Stimulated activated naive B cell treated with anti-CD40 and anti-IgM and Interleukin-4, amounts not matched to agents 10 μg/mL and 1 μg/mL and 100 μg/mL, for 72 hours (primary cell): Measurements from ENCODE around the gene ATG5.

Experiments
- ATAC-seq, 2 donors: fragments of 150-1000 bp; cut with Tn5 transposase; replicated peaks; 2 replicates each; pipeline ENCODE4 v1.10.0; 2021; ENCODE audit warnings: moderate library complexity in 1 of 2
- DNase-seq: peaks from one replicate; pipeline ENCODE4 v3.0.0; 2021
- H3K27ac Mint-ChIP-seq: one replicate; pipeline ENCODE4 v1.8.0; 2022; ENCODE audit warnings: mild to moderate bottlenecking, mixed read lengths
- H3K27me3 Mint-ChIP-seq, 2 donors: one replicate each; pipeline ENCODE4 v1.8.0; 2022; ENCODE audit warnings: mixed read lengths in 2 of 2
- H3K36me3 Mint-ChIP-seq, 2 donors: one replicate each; pipeline ENCODE4 v1.8.0; 2022; ENCODE audit warnings: mixed read lengths in 2 of 2, mild to moderate bottlenecking in 1 of 2
- H3K4me1 Mint-ChIP-seq, 2 donors: one replicate each; pipeline ENCODE4 v1.8.0; 2022; ENCODE audit warnings: mixed read lengths in 2 of 2, mild to moderate bottlenecking in 1 of 2
- H3K4me3 Mint-ChIP-seq, 2 donors: one replicate each; pipeline ENCODE4 v1.8.0; 2022; ENCODE audit warnings: mild to moderate bottlenecking in 2 of 2, mixed read lengths in 2 of 2, moderate library complexity in 1 of 2
- H3K9me3 Mint-ChIP-seq, 2 donors: one replicate each; pipeline ENCODE4 v1.8.0; 2022; ENCODE audit warnings: mixed read lengths in 2 of 2, mild to moderate bottlenecking in 1 of 2

ATG5 gene

DNA sequence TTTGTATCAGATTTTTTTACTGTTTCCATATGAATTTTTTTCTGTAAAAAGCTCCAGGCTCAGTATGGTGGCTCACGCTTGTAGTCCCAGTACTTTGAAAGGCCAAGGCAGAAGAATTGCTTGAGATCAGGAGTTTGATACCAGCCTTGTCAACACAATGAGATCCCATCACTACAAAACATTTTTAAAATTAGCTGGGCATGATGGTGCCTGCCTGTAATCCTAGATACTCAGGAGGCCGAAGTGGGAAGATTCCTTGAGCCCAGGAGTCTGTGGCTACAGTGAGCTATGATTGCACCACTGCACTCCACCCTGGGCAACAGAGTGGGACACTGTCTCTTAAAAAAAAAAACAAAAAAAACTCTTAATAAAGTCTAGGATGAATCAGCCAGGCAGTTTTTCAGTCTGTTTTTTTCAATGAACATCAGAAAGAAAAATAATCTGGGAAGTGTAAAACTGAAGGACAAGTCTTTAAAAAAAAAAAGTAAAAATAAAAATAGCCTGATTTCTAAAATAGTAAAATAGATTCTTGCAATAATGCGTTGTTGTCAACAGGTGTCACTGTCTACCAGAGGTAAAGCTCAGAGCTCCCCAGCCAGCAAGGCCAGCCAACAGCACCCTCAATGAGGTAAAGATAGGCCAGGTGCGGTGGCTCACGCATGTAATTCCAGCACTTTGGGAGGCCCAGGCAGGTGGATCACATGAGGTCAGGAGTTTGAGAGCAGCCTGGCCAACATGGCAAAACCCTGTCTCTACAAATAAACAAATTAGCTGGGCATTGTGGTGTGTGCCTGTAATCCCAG, 9.3 kb upstream of the ATG5 start:
- peak; percentile 84 to 85 for ATAC-seq
- peak; percentile 13 for DNase-seq
- H3K9me3 Mint-ChIP-seq = no peaks in the 10 kb centered on the region
- no peaks in the 10 kb centered on the region for H3K36me3 Mint-ChIP-seq
- no peak overlapping the region for H3K27ac Mint-ChIP-seq
- H3K4me1 Mint-ChIP-seq = peaks cover 7 to 8% of the 10 kb centered on the region in 2 donors
- no peak overlapping the region for H3K4me3 Mint-ChIP-seq
- H3K27me3 Mint-ChIP-seq = peaks cover 12 to 33% of the 10 kb centered on the region in 2 donors

DNA sequence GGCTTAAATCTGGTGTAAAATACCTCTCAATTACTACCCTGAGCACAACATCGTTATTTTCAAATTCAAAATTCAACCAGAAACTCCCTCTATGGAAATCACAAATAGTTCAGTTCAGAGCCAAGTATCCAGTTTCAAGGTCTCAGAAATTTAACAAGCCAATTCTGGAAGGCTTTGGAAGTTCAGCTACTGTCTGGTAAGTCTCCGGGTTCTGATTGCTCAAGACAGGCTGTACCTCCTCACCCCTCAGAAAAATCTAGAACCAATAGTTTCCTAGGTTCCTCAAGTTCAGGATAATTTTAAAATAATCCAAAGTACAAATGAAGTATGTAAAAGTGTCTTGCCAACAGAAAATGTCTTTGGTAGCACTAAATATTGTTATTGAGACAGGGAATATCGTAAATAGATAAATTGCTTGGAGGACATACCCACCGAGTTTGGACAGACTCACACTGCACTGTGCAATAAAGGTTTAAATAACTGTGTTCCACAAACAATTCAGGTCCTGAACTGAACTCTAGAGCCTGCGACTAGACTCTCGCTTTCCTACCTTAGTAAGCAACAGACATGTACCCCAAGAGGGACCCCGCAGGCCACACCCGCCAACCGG, 729 bp downstream of the ATG5 start:
- Mint-ChIP-seq H3K36me3 (peaks cover 3 to 9% of the 10 kb centered on the region in 2 donors), H3K27ac (peak overlapping the region; percentile 99), H3K4me1 (peaks cover 26 to 44% of the 10 kb centered on the region in 2 donors), H3K4me3 (peak overlapping the region; percentile 93 to 99), H3K9me3 (no peaks in the 10 kb centered on the region), H3K27me3 (peaks cover 9 to 11% of the 10 kb centered on the region in 2 donors)
- no peak for DNase-seq
- no peak for ATAC-seq

DNA sequence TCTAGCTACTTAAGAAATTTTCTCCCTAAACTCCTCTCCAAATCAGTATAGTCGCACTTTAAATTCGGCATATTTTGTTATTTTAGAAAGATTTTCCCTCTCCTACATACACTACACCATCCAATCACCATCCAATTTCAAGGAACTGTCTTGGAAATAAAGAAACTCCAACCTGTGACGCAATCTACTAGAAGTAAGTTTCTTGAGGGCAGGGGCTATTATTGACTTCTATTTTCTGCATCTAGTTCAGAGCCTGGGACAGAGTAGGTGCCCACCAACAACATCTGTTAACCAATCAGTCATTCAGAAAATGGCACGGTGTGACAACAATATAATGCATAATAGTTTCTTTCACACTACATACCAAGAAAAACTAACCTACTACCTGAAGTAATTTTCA, 3.6 kb downstream of the ATG5 start:
- Mint-ChIP-seq H3K27ac (no peak overlapping the region), H3K4me1 (peaks cover 34 to 57% of the 10 kb centered on the region in 2 donors), H3K27me3 (no peaks in the 10 kb centered on the region), H3K36me3 (peaks cover 5 to 9% of the 10 kb centered on the region in 2 donors), H3K4me3 (no peak overlapping the region), H3K9me3 (no peaks in the 10 kb centered on the region)
- DNase-seq (no peak), ATAC-seq (no peak)

DNA sequence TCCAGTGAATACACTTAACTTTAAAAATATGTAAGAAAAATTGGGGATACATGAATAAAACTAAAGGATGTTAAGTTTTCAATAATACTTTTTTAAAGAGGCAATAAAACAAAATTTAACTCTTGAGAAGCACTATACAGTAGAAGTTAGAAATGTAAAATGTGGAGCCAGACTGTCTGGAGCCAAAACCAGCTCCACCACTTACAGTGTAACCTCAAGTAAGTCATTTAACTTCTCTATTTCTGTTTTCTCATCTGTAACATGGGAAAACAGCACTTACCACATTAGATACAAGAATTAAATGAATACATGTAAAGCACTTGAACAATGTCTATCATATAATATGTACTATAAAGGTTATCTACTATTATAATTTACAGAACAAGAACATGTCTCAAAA, 6.7 kb downstream of the ATG5 start:
- no peak overlapping the region for H3K27ac Mint-ChIP-seq
- H3K36me3 Mint-ChIP-seq = peaks cover 6 to 15% of the 10 kb centered on the region in 2 donors
- no peak for ATAC-seq
- DNase-seq = no peak
- H3K4me1 Mint-ChIP-seq = peaks cover 33 to 58% of the 10 kb centered on the region in 2 donors
- no peaks in the 10 kb centered on the region for H3K27me3 Mint-ChIP-seq
- no peaks in the 10 kb centered on the region for H3K9me3 Mint-ChIP-seq
- no peak overlapping the region for H3K4me3 Mint-ChIP-seq

DNA sequence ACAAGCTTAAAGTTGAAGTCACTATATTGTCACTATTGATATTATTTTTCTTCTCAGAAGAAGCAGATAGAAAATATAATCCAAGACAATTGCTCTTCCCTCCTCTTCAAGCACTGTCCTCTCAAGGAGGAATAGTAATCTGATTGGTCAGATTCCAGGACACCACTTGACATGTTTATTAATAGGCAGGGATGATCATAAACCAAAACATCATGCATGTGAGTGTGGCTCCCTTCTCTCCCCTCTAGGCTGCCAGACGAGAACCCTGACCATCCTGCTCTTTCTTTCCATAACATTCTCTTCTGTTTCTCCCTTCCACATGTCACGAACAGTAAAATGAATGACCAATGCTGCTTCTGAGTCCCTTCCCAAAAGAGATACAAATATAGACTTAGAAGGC, 7.5 kb downstream of the ATG5 start:
- H3K27me3 Mint-ChIP-seq = no peaks in the 10 kb centered on the region
- no peak overlapping the region for H3K27ac Mint-ChIP-seq
- no peak for ATAC-seq
- H3K4me1 Mint-ChIP-seq = peaks cover 30 to 54% of the 10 kb centered on the region in 2 donors
- peaks cover 6 to 19% of the 10 kb centered on the region in 2 donors for H3K36me3 Mint-ChIP-seq
- H3K9me3 Mint-ChIP-seq = no peaks in the 10 kb centered on the region
- H3K4me3 Mint-ChIP-seq = no peak overlapping the region
- no peak for DNase-seq

DNA sequence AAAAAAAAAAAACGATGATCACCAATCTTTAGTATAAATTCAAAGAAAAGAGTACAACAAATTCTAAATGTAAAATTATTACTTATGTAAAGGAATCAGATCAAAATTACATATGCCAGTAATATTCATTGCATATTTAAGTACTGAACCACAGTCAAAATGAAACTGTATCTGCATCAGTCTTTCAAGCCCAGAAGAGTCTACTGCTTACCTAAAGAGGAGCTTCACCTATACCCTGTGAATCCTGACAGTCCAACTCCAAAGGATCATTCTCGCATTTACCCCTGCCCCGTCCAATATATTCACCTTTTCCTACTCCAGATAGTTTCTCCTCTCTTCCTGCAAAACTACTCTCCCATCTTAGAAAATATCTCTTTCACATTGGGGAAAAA, 9.2 kb downstream of the ATG5 start:
- H3K27ac Mint-ChIP-seq = peak overlapping the region; percentile 0
- DNase-seq (no peak), ATAC-seq (peak in 1 of 2 donors; percentile 33)
- no peaks in the 10 kb centered on the region for H3K27me3 Mint-ChIP-seq
- no peak overlapping the region for H3K4me3 Mint-ChIP-seq
- H3K4me1 Mint-ChIP-seq = peaks cover 32 to 53% of the 10 kb centered on the region in 2 donors
- H3K9me3 Mint-ChIP-seq = no peaks in the 10 kb centered on the region
- peaks cover 20 to 26% of the 10 kb centered on the region in 2 donors for H3K36me3 Mint-ChIP-seq

DNA sequence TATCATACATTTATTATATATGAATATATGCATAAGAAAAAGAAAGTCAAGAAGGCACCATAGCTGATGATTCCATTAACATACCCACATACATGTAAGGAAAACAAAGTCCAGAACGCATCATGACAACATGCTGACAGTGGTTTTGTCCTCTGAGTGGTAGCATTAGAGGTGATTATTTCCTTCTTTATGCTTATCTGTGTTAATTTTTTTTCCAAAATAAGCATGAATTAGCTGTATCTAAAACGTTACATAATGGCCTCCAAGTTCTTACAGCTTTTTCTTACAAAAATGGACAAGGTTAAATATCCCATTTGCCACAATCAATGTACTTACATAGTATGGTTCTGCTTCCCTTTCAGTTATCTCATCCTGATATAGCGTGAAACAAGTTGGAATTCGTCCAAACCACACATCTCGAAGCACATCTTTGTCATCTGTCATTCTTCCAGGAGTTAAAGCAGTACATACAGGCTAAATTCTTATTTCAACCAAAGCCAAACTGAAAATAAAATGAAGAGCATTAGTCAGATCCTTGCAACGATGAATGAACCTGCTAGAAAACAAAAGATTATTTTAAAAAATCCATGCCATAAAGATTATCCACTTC, 9.7 kb downstream of the ATG5 start:
- Mint-ChIP-seq H3K4me1 (peaks cover 35 to 50% of the 10 kb centered on the region in 2 donors), H3K27ac (no peak overlapping the region), H3K9me3 (no peaks in the 10 kb centered on the region), H3K27me3 (no peaks in the 10 kb centered on the region), H3K4me3 (no peak overlapping the region), H3K36me3 (peaks cover 24 to 31% of the 10 kb centered on the region in 2 donors)
- DNase-seq = no peak
- no peak for ATAC-seq

DNA sequence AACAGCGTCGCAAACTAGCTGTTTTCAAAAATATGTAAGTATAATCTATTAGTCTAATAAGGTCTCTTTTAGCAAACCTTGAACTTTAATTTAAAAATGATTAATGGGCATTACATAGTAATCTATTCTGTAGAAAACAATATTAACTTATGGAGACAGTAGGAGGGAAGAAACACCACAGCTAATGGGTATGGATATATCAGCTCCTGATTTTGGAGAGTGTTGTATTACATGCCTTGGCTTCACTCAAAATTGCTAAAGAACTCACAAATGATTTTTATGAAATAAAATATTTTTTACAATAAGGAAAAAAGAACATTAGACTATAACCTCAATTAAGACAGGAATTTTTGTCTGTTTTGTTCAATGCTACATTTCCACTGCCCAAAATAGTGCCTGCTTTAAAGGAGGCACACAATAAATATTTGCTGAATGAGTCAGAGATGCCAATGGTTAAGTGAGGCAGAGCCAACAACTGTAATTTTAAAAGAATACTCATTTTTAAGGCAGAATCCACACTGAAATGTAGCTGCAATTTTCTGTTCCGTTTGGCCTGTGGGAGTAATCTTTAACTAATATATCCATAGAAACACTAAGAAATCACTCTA, 15.7 kb downstream of the ATG5 start:
- DNase-seq (no peak), ATAC-seq (no peak)
- H3K4me3 Mint-ChIP-seq = no peak overlapping the region
- peaks cover 36 to 43% of the 10 kb centered on the region in 2 donors for H3K36me3 Mint-ChIP-seq
- no peaks in the 10 kb centered on the region for H3K27me3 Mint-ChIP-seq
- no peak overlapping the region for H3K27ac Mint-ChIP-seq
- peaks cover 18 to 32% of the 10 kb centered on the region in 2 donors for H3K4me1 Mint-ChIP-seq
- H3K9me3 Mint-ChIP-seq = no peaks in the 10 kb centered on the region

DNA sequence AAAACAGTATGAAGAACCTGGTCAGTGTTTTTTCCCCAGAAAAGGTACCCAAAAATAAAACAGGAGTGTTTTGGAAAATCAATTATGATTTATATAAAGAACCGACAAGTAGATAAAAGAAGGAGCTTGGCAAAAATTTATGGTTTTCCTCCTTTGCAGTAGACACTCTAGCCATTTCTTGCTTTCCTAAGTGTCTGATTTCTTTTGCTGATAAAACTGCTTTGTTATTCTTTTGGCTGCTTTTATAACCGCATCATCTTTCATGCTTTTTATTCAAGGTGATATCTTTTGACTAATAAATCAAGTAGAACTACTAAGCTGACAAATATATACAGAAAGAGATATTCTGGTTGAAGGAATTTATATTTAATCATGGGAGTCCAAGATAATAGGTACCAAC, 16.6 kb downstream of the ATG5 start:
- DNase-seq (no peak), ATAC-seq (no peak)
- H3K4me1 Mint-ChIP-seq = peaks cover 20 to 32% of the 10 kb centered on the region in 2 donors
- H3K27me3 Mint-ChIP-seq = no peaks in the 10 kb centered on the region
- peaks cover 39 to 45% of the 10 kb centered on the region in 2 donors for H3K36me3 Mint-ChIP-seq
- H3K9me3 Mint-ChIP-seq = no peaks in the 10 kb centered on the region
- no peak overlapping the region for H3K4me3 Mint-ChIP-seq
- no peak overlapping the region for H3K27ac Mint-ChIP-seq

DNA sequence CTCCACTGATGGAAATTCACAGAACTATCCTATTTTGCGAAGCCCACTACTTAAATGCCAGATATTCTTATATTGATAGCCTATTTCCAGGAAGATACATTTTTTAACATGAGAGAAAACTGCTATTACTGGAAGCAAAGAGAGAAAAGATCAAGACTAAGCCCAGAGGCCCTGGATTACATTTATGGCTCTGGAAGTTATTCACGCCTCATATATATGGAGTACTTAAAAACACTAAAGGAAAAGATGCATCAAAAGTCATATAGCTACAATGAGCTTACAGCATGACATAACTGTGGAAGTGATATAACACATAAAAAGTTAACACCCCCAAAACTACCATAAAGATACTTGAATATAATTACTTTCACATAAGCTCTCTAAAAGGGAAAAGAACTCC, 19.8 kb downstream of the ATG5 start:
- Mint-ChIP-seq H3K9me3 (no peaks in the 10 kb centered on the region), H3K27me3 (no peaks in the 10 kb centered on the region), H3K4me1 (peaks cover 4 to 14% of the 10 kb centered on the region in 2 donors), H3K27ac (no peak overlapping the region), H3K4me3 (no peak overlapping the region), H3K36me3 (peaks cover 19 to 21% of the 10 kb centered on the region in 2 donors)
- ATAC-seq (no peak), DNase-seq (no peak)

DNA sequence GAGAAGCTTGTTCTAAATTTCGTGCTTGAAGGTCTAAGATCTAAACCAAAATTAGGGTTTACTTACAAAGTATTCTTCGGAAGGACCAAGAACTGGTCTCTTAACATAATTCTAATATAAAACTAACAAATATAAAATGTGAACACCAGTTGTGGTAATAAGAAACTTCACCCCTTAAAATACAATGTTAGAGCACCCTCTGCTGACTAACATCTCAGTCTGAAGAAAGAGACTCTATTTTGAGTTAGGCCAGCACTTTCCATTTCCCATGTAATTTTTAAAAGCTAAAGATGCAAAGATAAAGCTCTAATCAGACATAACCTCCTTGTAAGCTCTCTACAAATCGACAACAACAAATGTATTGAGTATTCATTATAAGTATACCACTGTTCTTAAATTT, 24.6 kb downstream of the ATG5 start:
- no peaks in the 10 kb centered on the region for H3K9me3 Mint-ChIP-seq
- no peak for DNase-seq
- no peak overlapping the region for H3K4me3 Mint-ChIP-seq
- peaks cover 8 to 14% of the 10 kb centered on the region in 2 donors for H3K36me3 Mint-ChIP-seq
- no peak overlapping the region for H3K27ac Mint-ChIP-seq
- ATAC-seq = no peak
- H3K27me3 Mint-ChIP-seq = no peaks in the 10 kb centered on the region
- peaks cover 0 to 2% of the 10 kb centered on the region in 2 donors for H3K4me1 Mint-ChIP-seq

DNA sequence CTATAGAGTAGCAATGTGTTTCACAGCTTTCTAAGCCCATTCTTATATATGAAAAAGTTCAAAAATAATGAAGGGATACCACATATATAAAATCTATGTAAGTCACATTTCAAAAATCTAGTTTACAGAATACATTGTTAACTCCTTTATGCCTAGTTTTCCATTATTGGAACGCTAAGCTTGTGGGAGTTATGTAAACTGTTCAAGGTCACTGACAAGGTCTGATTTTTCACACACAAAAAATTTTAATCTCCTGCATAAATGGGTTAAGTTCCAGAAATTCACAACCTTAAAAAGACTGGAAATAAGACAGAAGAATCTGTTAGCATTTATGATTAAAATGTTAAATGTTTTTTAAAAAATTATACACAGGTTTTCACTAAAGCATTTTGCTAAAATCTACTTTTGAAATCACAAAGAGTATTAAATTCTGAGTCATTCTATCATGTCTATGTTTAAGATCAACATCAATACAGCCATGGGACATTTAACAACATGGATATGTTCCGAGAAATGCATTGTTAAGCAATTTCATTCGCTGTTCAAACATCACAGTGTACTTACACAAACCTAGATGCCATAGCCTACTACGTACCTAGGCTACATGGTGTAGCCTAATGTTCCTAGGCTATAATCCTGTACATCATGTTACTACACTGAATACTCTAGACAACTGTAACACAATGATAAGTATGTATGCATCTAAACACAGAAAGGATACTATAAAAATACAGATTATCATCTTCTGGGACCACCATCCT, 25.4 kb downstream of the ATG5 start:
- Mint-ChIP-seq H3K27me3 (no peaks in the 10 kb centered on the region), H3K4me3 (no peak overlapping the region), H3K27ac (no peak overlapping the region), H3K9me3 (no peaks in the 10 kb centered on the region), H3K4me1 (peaks cover 0 to 2% of the 10 kb centered on the region in 2 donors), H3K36me3 (peaks cover 3 to 9% of the 10 kb centered on the region in 2 donors)
- DNase-seq (no peak), ATAC-seq (no peak)

DNA sequence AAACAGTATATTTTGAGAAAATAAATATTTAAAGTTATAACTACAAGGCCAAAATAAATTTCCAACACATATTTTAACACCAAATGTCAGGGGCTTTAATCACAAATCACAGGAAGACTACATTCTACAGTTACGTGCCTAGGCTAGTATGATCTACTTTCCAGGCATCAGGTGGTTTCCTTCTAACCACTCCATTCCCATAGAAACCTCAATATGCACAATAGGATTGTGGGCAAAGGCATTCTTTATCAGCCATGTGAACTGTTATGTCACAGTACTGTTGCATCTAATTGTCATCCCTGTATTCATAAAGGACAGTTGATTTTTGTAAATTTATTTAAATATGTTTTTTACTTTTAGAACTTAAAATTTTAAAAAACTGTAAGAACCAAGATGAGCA, 32.4 kb downstream of the ATG5 start:
- Mint-ChIP-seq H3K4me3 (no peak overlapping the region), H3K4me1 (no peaks in the 10 kb centered on the region), H3K36me3 (peaks cover 14 to 28% of the 10 kb centered on the region in 2 donors), H3K27ac (no peak overlapping the region), H3K27me3 (no peaks in the 10 kb centered on the region), H3K9me3 (peaks cover 0 to 3% of the 10 kb centered on the region in 2 donors)
- no peak for DNase-seq
- no peak for ATAC-seq

DNA sequence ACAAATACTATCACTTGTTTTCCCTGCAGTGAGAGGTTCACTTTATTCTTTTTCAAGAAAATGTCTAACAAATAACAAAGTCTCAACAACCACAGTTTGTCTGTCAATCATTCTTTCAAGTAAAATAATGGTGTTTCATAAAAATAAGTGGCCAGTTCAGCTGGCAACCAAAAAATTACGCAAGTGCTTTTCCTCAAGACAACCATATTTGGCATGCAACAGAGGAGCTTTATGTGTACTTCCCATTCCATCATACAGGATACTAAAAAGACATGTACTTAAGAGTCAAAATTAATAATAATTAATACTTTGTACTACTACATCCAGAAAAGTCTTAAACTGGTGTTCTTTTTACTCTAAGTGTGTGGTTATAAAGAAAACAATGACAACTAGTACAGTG, 34.6 kb downstream of the ATG5 start:
- DNase-seq (no peak), ATAC-seq (no peak)
- peaks cover 2 to 3% of the 10 kb centered on the region in 2 donors for H3K4me1 Mint-ChIP-seq
- peaks cover 0 to 3% of the 10 kb centered on the region in 2 donors for H3K9me3 Mint-ChIP-seq
- no peaks in the 10 kb centered on the region for H3K27me3 Mint-ChIP-seq
- peaks cover 19 to 38% of the 10 kb centered on the region in 2 donors for H3K36me3 Mint-ChIP-seq
- H3K27ac Mint-ChIP-seq = no peak overlapping the region
- no peak overlapping the region for H3K4me3 Mint-ChIP-seq
